ENCODE measurements around the gene RUNX2. TPM values are rescaled to one million over a fixed set of nuclear protein-coding genes. Genes with fewer than 3 reads are reported as not detected.

RUNX2 gene
- total RNA-seq, 1 experiment from 2014 or later, result 7.0 TPM

GRCh38 chr6:45514454-45515230 is 186.5 kb downstream of the RUNX2 start:
- DNase-seq (ENCODE audit: low read depth, low spot score) (no peak), ATAC-seq (no peak)
- H3K4me3 ChIP-seq (ENCODE audit: low read depth in 2 of 2, low read length in 2 of 2), result no peak overlapping the region
- intact Hi-C loops (cut with micrococcal nuclease; ENCODE audit: unreplicated experiment), result no loop called here
- H3K27me3 ChIP-seq (ENCODE audit: control insufficient read depth, insufficient read depth, low read length), result no peaks in the 10 kb centered on the region
- CTCF ChIA-PET, result no interaction called here
- no peak overlapping the region for H3K27ac ChIP-seq (ENCODE audit: low read length)
- in situ Hi-C loops (cut with HindIII; ENCODE audit: low pct_unique_long_range_greater_than_20kb, low sequenced_read_pairs), result no loop called here
- no peaks in the 10 kb centered on the region for H3K9me3 ChIP-seq (ENCODE audit: control insufficient read depth, insufficient read depth, low read depth, low read length)
- BruUV-seq (replicated peaks), result no TSS peak
- no peak for TF ChIP-seq POLR2AphosphoS5 (IDR thresholded peaks at IDR 0.05; ENCODE audit: low read depth, low read length)
- TF ChIP-seq REST (IDR thresholded peaks at IDR 0.05; ENCODE audit: insufficient read depth in 1 of 2, low read depth in 2 of 2, low read length in 1 of 2), result no peak
- TF ChIP-seq SIN3A (IDR thresholded peaks at IDR 0.05; ENCODE audit: borderline replicate concordance, insufficient read depth, low read depth, low read length), result no peak
- TF ChIP-seq TCF7L2 (IDR thresholded peaks at IDR 0.05; ENCODE audit: low read depth, low read length), result no peak
- TF ChIP-seq, protein P1, sequence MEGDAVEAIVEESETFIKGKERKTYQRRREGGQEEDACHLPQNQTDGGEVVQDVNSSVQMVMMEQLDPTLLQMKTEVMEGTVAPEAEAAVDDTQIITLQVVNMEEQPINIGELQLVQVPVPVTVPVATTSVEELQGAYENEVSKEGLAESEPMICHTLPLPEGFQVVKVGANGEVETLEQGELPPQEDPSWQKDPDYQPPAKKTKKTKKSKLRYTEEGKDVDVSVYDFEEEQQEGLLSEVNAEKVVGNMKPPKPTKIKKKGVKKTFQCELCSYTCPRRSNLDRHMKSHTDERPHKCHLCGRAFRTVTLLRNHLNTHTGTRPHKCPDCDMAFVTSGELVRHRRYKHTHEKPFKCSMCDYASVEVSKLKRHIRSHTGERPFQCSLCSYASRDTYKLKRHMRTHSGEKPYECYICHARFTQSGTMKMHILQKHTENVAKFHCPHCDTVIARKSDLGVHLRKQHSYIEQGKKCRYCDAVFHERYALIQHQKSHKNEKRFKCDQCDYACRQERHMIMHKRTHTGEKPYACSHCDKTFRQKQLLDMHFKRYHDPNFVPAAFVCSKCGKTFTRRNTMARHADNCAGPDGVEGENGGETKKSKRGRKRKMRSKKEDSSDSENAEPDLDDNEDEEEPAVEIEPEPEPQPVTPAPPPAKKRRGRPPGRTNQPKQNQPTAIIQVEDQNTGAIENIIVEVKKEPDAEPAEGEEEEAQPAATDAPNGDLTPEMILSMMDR (IDR thresholded peaks at IDR 0.05), result no peak
- POLR2A ChIA-PET, result no interaction called here
- no peaks in the 10 kb centered on the region for H3K4me1 ChIP-seq (ENCODE audit: control insufficient read depth, insufficient read depth, low read length)
- no peaks in the 10 kb centered on the region for H3K36me3 ChIP-seq (ENCODE audit: control insufficient read depth, insufficient read depth, low read length)

DNA sequence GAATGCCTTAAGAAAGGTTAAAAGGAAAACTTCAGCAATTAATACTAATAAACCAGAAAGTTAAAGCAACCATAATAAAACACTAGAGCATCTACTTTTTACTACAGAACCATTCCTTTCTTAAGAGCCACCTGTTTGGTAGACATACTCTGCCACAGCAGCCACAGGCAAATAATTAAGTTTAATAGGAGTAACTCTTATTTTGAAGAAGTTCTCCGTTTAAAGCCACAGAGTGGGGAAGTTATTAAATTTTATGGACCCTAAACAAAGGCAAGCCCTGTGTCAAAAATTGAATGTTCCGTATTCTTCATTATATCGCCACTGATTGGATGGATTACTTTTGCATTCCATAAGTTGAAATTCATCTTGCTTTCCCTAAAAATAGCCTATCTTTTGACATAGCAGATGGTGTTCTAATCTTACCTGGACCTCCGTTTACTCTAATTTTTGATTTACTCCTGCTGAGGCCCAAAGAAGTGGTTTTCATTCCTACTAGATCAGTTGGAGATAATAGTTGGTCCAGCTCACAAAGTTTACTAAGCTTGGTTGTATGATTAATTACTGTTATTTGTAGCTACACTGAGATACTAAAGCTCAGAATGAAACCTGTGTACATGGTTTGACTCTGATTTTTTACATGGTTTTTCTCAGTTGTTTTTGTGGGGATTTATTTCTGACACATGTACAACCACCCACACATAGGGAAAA is 190.0 kb downstream of the RUNX2 start:
- POLR2A ChIA-PET, result no interaction called here
- H3K36me3 ChIP-seq (ENCODE audit: control insufficient read depth, insufficient read depth, low read length), result no peaks in the 10 kb centered on the region
- intact Hi-C loops (cut with micrococcal nuclease; ENCODE audit: unreplicated experiment) (no loop called here), in situ Hi-C loops (cut with HindIII; ENCODE audit: low pct_unique_long_range_greater_than_20kb, low sequenced_read_pairs) (no loop called here)
- no peak for ATAC-seq
- no peak for DNase-seq (ENCODE audit: low read depth, low spot score)
- no peak for TF ChIP-seq POLR2AphosphoS5 (IDR thresholded peaks at IDR 0.05; ENCODE audit: low read depth, low read length)
- TF ChIP-seq SIN3A (IDR thresholded peaks at IDR 0.05; ENCODE audit: borderline replicate concordance, insufficient read depth, low read depth, low read length), result no peak
- no peak for TF ChIP-seq TCF7L2 (IDR thresholded peaks at IDR 0.05; ENCODE audit: low read depth, low read length)
- TF ChIP-seq REST (IDR thresholded peaks at IDR 0.05; ENCODE audit: insufficient read depth in 1 of 2, low read depth in 2 of 2, low read length in 1 of 2), result no peak
- TF ChIP-seq, protein P1 (IDR thresholded peaks at IDR 0.05), result no peak
- no peak overlapping the region for H3K27ac ChIP-seq (ENCODE audit: low read length)
- CTCF ChIA-PET, result no interaction called here
- BruUV-seq (replicated peaks), result no TSS peak
- H3K27me3 ChIP-seq (ENCODE audit: control insufficient read depth, insufficient read depth, low read length), result no peaks in the 10 kb centered on the region
- no peaks in the 10 kb centered on the region for H3K9me3 ChIP-seq (ENCODE audit: control insufficient read depth, insufficient read depth, low read depth, low read length)
- no peak overlapping the region for H3K4me3 ChIP-seq (ENCODE audit: low read depth in 2 of 2, low read length in 2 of 2)
- no peaks in the 10 kb centered on the region for H3K4me1 ChIP-seq (ENCODE audit: control insufficient read depth, insufficient read depth, low read length)
